MM.1S (cell line): ENCODE measurements around the gene MISP.

Source experiments
- DNase-seq: peaks from one replicate; pipeline ENCODE4 v3.0.0-alpha.2; 2015
- H2AFZ ChIP-seq: fragments of 300-600 bp; sonication (generic); 2 replicates; pipeline ENCODE4 v1.6.0; 2016; ENCODE audit warnings: antibody characterized with exemption, low read length
- H3F3A ChIP-seq: fragments of 300-600 bp; sonication (generic); 2 replicates; pipeline ENCODE4 v1.6.1; 2016; ENCODE audit warnings: mild to moderate bottlenecking, antibody characterized with exemption, low read length, moderate library complexity, mixed read lengths; ENCODE audit not compliant: insufficient read depth
- H3K27ac ChIP-seq: fragments of 300-600 bp; sonication (generic); 2 replicates; pipeline ENCODE4 v1.5.1; 2016; ENCODE audit warnings: mild to moderate bottlenecking, low read length
- H3K27me3 ChIP-seq: fragments of 300-600 bp; sonication (generic); replicated peaks from 2 replicates; pipeline ENCODE4 v1.6.0; 2016; ENCODE audit warnings: low read length; ENCODE audit not compliant: insufficient read depth
- H3K36me3 ChIP-seq: fragments of 300-600 bp; sonication (generic); replicated peaks from 2 replicates; pipeline ENCODE4 v1.6.1; 2016; ENCODE audit warnings: mild to moderate bottlenecking, low read length, mixed read lengths; ENCODE audit not compliant: insufficient read depth
- H3K4me1 ChIP-seq: fragments of 300-600 bp; sonication (generic); 2 replicates; pipeline ENCODE4 v1.6.1; 2016; ENCODE audit warnings: low read length, mixed read lengths
- H3K4me2 ChIP-seq: fragments of 300-600 bp; sonication (generic); 2 replicates; pipeline ENCODE4 v1.6.0; 2016; ENCODE audit warnings: low read depth, low read length
- H3K4me3 ChIP-seq: fragments of 300-600 bp; sonication (generic); 2 replicates; pipeline ENCODE4 v1.5.1; 2016; ENCODE audit warnings: low read length, mixed read lengths
- H3K79me2 ChIP-seq: fragments of 300-600 bp; sonication (generic); 2 replicates; pipeline ENCODE4 v1.6.1; 2016; ENCODE audit warnings: mixed run types, low read length, mixed read lengths
- H3K9ac ChIP-seq: fragments of 300-600 bp; sonication (generic); 2 replicates; pipeline ENCODE4 v1.6.1; 2016; ENCODE audit warnings: low read length, mixed read lengths
- H3K9me2 ChIP-seq: fragments of 300-600 bp; sonication (generic); replicated peaks from 2 replicates; pipeline ENCODE4 v1.6.1; 2016; ENCODE audit warnings: mild to moderate bottlenecking, low read length, mixed read lengths; ENCODE audit not compliant: insufficient read depth
- H3K9me3 ChIP-seq: fragments of 300-600 bp; sonication (generic); replicated peaks from 2 replicates; pipeline ENCODE4 v1.6.1; 2016; ENCODE audit warnings: mild to moderate bottlenecking, low read length, mixed read lengths; ENCODE audit not compliant: insufficient read depth
- H4K20me1 ChIP-seq: fragments of 300-600 bp; sonication (generic); 2 replicates; pipeline ENCODE4 v1.6.1; 2016; ENCODE audit warnings: mild to moderate bottlenecking, low read length, moderate library complexity, mixed read lengths; ENCODE audit not compliant: insufficient read depth
- CTCF ChIP-seq: fragments of 300-600 bp; sonication (generic); IDR thresholded peaks from 2 replicates; pipeline ENCODE4 v1.5.1; 2016; ENCODE audit warnings: antibody characterized with exemption, low read length, mixed read lengths
- EZH2 ChIP-seq: fragments of 300-600 bp; sonication (generic); optimal IDR thresholded peaks from 2 replicates; pipeline ENCODE3; 2017; ENCODE audit warnings: low read depth, mild to moderate bottlenecking, antibody characterized with exemption, low read length, mixed read lengths
- EZH2phosphoT487 ChIP-seq: fragments of 300-600 bp; sonication (generic); IDR thresholded peaks from 2 replicates; pipeline ENCODE4 v1.6.1; 2018; ENCODE audit warnings: antibody characterized with exemption, low read length

MISP gene

GRCh38 chr19:804419-805165 is 53.7 kb downstream of the MISP start:
- Histone ChIP-seq H3K4me1 (peaks cover 1% of the 10 kb centered on the region), H4K20me1 (peaks cover 64% of the 10 kb centered on the region), H3K9me2 (no peaks in the 10 kb centered on the region), H3K36me3 (peaks cover 81% of the 10 kb centered on the region), H3K9me3 (no peaks in the 10 kb centered on the region), H3K27ac (no peak overlapping the region), H2AFZ (no peak overlapping the region), H3F3A (0 out of 2 replicates have a peak, but pooled peaks cover under 1% of the 10 kb centered on the region), H3K79me2 (peaks cover 98% of the 10 kb centered on the region), H3K27me3 (no peaks in the 10 kb centered on the region), H3K9ac (no peak overlapping the region), H3K4me2 (no peak overlapping the region), H3K4me3 (no peak overlapping the region)
- no peak for DNase-seq
- TF ChIP-seq EZH2, result no peak
- no peak for TF ChIP-seq EZH2phosphoT487
- TF ChIP-seq CTCF, result no peak

DNA sequence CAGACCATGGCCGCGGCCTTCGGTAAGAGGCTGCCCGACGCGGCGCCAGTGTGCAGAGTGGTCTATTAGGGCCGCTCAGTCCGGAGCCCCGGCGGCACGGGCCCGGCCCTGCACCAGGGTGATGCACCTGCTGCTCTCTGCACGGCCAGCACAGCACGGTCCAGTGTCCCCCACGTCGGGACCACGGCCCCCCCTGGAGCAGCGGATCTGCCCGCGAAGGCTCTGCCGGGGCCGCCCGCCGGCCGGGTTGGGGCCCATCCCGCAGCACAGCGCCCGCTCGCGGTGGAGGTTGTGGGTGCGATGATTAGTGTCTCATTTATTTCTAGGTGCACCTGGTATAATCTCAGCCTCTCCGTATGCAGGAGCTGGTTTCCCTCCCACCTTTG is 54.2 kb downstream of the MISP start:
- Histone ChIP-seq H2AFZ (no peak overlapping the region), H3K79me2 (peaks cover 97% of the 10 kb centered on the region), H3K36me3 (peaks cover 84% of the 10 kb centered on the region), H3F3A (peaks cover 2% of the 10 kb centered on the region), H3K27ac (no peak overlapping the region), H3K9me3 (no peaks in the 10 kb centered on the region), H3K9ac (no peak overlapping the region), H4K20me1 (peaks cover 59% of the 10 kb centered on the region), H3K27me3 (no peaks in the 10 kb centered on the region), H3K4me2 (no peak overlapping the region), H3K4me1 (no peaks in the 10 kb centered on the region), H3K9me2 (no peaks in the 10 kb centered on the region), H3K4me3 (no peak overlapping the region)
- TF ChIP-seq EZH2phosphoT487, result no peak
- TF ChIP-seq EZH2, result no peak
- TF ChIP-seq CTCF, result no peak
- DNase-seq, result no peak

DNA sequence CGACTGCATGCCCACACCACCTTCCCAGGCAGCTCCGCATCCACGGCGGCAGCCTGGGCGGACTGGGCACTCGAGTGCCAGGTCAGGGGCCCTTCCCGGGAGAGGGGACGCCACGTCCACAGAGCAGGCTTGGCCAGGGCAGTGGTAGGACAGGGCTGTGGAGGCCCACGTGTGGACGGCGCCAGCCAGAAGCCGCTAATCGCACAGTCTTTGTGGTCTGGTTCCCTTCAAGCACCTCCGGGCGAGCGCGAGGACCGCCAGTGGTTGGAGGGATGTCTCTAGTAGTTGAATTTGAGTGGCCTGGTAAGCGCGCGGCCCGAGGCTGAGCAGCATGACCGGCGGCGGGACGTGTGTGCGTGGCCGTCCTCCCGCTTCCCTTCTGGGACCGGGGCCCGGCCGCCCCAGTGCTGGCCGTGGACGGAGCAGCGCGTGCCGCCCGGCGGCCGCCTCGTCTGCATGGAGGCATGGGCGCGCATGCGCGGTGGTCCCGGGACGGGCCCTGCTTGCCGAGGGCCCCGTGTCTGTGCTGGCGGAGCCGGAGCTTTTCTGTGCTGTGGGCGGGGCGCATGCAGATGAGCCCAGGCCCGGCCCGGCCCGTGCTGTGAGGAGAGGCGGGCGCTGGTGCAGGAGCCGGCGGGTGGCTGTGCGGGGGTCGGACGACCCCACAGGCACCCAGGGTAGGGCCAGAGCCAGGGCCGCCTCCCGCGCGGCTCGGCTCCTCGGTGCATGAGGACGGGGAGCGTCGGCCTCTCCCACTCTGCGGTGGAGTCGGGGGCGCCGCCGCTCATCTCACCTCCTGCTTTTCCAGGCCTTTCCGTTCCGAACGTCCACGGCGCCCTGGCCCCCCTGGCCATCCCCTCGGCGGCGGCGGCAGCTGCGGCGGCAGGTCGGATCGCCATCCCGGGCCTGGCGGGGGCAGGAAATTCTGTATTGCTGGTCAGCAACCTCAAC is 55.0 kb downstream of the MISP start:
- Histone ChIP-seq H3K9ac (no peak overlapping the region), H3K4me2 (no peak overlapping the region), H3K4me1 (no peaks in the 10 kb centered on the region), H3K9me2 (no peaks in the 10 kb centered on the region), H3K27me3 (no peaks in the 10 kb centered on the region), H3K9me3 (no peaks in the 10 kb centered on the region), H3F3A (peaks cover 9% of the 10 kb centered on the region), H3K4me3 (no peak overlapping the region), H2AFZ (no peak overlapping the region), H3K36me3 (peaks cover 85% of the 10 kb centered on the region), H3K79me2 (peaks cover 97% of the 10 kb centered on the region), H4K20me1 (peaks cover 51% of the 10 kb centered on the region), H3K27ac (no peak overlapping the region)
- DNase-seq, result no peak
- no peak for TF ChIP-seq EZH2
- no peak for TF ChIP-seq EZH2phosphoT487
- TF ChIP-seq CTCF, result no peak
